WTC11 (cell line): ENCODE data around the gene ERICH3.

Experiments
- AFF4 ChIP-seq: sonication (generic); formaldehyde crosslinking; IDR thresholded peaks from 2 replicates; pipeline ENCODE4 v1.8.1; 2023; ENCODE audit warnings: mild to moderate bottlenecking, missing genetic modification reagents, borderline replicate concordance
- CREB1 ChIP-seq: sonication (generic); formaldehyde crosslinking; IDR thresholded peaks from 2 replicates; pipeline ENCODE4 v1.8.0; 2023; ENCODE audit warnings: mild to moderate bottlenecking, missing genetic modification reagents
- IRF1 ChIP-seq: sonication (generic); formaldehyde crosslinking; IDR thresholded peaks from 2 replicates; pipeline ENCODE4 v1.8.0; 2023; ENCODE audit warnings: missing genetic modification reagents
- MLX ChIP-seq: sonication (generic); formaldehyde crosslinking; IDR thresholded peaks from 2 replicates; pipeline ENCODE4 v1.8.1; 2023; ENCODE audit warnings: mild to moderate bottlenecking, missing genetic modification reagents, moderate library complexity
- NFYB ChIP-seq: sonication (generic); formaldehyde crosslinking; conservative IDR thresholded peaks from 2 replicates; pipeline ENCODE4 v1.8.0; 2022; ENCODE audit warnings: low read depth, missing genetic modification reagents
- NR1H2 ChIP-seq: sonication (generic); formaldehyde crosslinking; IDR thresholded peaks from 2 replicates; pipeline ENCODE4 v1.9.0; 2021; ENCODE audit warnings: mild to moderate bottlenecking, moderate library complexity, missing genetic modification reagents
- RELA ChIP-seq: sonication (generic); formaldehyde crosslinking; IDR thresholded peaks from 2 replicates; pipeline ENCODE4 v1.8.1; 2022; ENCODE audit warnings: missing genetic modification reagents, mild to moderate bottlenecking, borderline replicate concordance
- TP53 ChIP-seq: sonication (generic); formaldehyde crosslinking; IDR thresholded peaks from 2 replicates; pipeline ENCODE4 v1.8.1; 2023; ENCODE audit warnings: mild to moderate bottlenecking, missing genetic modification reagents
- ZNF138 ChIP-seq: sonication (generic); formaldehyde crosslinking; conservative IDR thresholded peaks from 2 replicates; pipeline ENCODE4 v1.8.1; 2022; ENCODE audit warnings: mild to moderate bottlenecking, moderate library complexity, missing genetic modification reagents
- TF ChIP-seq, protein P1 (sequence below): fragments of 200-600 bp; IDR thresholded peaks from 2 replicates; pipeline ENCODE4 v1.8.0; 2022; ENCODE audit warnings: antibody characterized with exemption
- TF ChIP-seq, protein P2 (sequence below): sonication (generic); formaldehyde crosslinking; IDR thresholded peaks from 2 replicates; pipeline ENCODE4 v1.8.1; 2023; ENCODE audit warnings: mild to moderate bottlenecking, missing genetic modification reagents, moderate library complexity
- TF ChIP-seq, protein P3 (sequence below): sonication (generic); formaldehyde crosslinking; IDR thresholded peaks from 2 replicates; pipeline ENCODE4 v1.8.1; 2023; ENCODE audit warnings: mild to moderate bottlenecking, moderate library complexity, missing genetic modification reagents

DNA sequence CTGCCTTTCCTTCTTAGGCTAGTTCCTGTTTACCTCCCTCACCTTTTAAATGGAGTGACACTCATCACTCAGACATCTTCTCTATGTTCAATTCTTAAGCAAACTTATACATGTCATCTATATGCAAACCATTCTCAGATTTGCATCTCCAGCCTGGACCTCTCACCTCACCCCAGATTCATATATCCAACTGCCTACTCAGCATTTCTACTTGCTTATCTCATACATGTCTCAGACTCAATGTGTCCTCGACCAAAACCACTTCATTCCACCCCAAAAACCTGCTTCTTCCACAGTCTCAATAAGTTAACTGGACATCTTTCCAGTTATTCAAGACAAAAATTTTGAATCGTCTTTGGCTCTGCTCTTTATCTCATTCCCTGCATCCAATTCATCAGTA lies 62.6 kb downstream of the ERICH3 start:
- TF ChIP-seq MLX (CRISPR knock-in tag) (no peak), NFYB (no peak), ZNF138 (no peak), NR1H2 (CRISPR knock-in tag) (no peak), AFF4 (CRISPR knock-in tag) (no peak), RELA (CRISPR knock-in tag) (no peak), IRF1 (no peak), TP53 (CRISPR knock-in tag) (no peak), CREB1 (CRISPR knock-in tag) (no peak)
- TF ChIP-seq, protein P1, sequence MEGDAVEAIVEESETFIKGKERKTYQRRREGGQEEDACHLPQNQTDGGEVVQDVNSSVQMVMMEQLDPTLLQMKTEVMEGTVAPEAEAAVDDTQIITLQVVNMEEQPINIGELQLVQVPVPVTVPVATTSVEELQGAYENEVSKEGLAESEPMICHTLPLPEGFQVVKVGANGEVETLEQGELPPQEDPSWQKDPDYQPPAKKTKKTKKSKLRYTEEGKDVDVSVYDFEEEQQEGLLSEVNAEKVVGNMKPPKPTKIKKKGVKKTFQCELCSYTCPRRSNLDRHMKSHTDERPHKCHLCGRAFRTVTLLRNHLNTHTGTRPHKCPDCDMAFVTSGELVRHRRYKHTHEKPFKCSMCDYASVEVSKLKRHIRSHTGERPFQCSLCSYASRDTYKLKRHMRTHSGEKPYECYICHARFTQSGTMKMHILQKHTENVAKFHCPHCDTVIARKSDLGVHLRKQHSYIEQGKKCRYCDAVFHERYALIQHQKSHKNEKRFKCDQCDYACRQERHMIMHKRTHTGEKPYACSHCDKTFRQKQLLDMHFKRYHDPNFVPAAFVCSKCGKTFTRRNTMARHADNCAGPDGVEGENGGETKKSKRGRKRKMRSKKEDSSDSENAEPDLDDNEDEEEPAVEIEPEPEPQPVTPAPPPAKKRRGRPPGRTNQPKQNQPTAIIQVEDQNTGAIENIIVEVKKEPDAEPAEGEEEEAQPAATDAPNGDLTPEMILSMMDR = no peak
- TF ChIP-seq, protein P2, sequence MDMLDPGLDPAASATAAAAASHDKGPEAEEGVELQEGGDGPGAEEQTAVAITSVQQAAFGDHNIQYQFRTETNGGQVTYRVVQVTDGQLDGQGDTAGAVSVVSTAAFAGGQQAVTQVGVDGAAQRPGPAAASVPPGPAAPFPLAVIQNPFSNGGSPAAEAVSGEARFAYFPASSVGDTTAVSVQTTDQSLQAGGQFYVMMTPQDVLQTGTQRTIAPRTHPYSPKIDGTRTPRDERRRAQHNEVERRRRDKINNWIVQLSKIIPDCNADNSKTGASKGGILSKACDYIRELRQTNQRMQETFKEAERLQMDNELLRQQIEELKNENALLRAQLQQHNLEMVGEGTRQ = no peak
- TF ChIP-seq, protein P3, sequence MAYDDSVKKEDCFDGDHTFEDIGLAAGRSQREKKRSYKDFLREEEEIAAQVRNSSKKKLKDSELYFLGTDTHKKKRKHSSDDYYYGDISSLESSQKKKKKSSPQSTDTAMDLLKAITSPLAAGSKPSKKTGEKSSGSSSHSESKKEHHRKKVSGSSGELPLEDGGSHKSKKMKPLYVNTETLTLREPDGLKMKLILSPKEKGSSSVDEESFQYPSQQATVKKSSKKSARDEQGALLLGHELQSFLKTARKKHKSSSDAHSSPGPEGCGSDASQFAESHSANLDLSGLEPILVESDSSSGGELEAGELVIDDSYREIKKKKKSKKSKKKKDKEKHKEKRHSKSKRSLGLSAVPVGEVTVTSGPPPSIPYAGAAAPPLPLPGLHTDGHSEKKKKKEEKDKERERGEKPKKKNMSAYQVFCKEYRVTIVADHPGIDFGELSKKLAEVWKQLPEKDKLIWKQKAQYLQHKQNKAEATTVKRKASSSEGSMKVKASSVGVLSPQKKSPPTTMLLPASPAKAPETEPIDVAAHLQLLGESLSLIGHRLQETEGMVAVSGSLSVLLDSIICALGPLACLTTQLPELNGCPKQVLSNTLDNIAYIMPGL (CRISPR knock-in tag) = no peak
